NCI-H526 (cell line): Measurements from ENCODE around the gene UBB.

Experiments
- DNase-seq, 2 experiments: peaks; one replicate each; lab custom pipeline; 2025; lab: John Stamatoyannopoulos, UW

The UBB gene

DNA sequence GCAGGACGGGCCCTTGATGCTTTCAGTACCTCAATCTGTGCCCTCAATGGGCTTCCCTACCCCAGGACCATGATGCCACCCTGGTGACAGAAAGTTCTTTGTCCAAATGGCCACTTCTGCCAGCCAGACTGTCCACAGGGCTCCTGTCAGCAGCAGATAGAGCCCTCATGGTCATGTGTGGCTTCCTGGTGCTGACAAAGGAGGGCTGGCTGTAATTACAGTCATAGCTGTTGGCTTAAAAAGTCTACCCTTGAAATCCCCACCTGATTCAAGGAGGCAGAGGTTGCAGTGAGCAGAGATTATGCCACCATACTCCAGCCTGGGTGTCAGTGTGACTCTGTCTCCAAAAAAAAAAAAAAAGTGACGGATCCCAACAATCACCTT lies 37.8 kb downstream of the UBB start:
- DNase-seq = no peak

DNA sequence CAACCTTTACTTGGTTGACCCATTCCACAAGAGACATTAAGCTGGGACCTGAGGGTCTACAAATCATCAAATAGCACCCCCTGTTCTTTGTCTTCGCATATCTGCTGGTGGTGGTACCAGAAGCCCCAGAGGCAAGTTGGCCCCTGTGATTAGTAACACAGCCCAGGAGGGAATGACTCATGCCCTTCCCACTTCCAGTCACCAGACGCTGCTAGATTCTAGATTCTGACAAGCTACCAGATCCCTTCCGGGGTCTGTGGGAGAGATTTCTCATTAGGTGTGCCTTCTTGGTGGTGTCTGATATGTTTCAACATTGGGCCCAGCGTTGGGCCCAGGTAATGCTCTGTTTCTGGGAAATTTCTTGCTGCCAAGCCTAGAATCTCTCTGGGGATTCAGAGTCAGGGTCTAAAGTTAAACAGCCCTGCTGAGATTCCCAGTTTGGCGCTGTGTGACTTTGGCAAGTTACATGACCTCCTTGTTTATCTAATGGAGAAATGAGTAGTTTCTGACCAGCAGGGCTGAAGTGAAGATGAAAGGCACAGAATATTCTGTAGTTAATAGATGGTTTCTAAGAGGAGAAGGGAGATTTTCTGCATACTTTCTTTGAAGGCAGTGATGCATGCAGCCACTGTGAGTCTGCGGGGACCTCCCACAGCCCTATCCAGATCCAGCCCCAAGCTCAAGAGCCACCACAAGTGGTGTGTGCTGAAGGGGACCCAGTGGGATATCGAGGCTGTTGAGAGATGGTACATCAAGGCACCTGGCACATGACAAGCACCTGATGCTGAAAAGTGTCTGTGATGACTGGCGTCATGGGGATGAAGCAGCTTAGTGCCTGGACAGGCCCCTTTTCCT lies 38.4 kb downstream of the UBB start:
- DNase-seq = no peak

DNA sequence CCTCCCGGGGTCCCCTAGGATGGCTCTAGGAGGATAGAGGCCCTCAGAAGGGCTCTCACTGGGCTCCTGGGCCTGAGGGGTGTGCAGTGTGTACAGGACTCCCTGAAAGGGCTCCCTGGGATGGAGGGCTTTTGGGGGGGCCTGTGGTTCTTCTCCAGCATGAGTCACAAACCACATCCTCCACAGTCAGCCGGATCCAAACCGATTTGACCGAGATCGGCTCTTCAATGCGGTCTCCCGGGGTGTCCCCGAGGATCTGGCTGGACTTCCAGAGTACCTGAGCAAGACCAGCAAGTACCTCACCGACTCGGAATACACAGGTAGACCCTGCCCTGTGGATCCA lies 39.0 kb downstream of the UBB start:
- DNase-seq = no peak

DNA sequence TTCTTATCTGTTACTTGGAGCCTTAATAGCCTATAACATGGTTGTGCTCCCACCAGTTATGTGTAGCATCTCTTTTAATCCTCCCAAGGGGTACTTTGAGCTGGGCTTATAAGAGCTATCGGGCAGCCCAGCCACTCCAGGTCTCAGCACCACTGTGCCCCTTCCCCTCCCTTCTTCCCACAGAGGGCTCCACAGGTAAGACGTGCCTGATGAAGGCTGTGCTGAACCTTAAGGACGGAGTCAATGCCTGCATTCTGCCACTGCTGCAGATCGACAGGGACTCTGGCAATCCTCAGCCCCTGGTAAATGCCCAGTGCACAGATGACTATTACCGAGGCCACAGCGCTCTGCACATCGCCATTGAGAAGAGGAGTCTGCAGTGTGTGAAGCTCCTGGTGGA lies 41.5 kb downstream of the UBB start:
- DNase-seq = no peak

DNA sequence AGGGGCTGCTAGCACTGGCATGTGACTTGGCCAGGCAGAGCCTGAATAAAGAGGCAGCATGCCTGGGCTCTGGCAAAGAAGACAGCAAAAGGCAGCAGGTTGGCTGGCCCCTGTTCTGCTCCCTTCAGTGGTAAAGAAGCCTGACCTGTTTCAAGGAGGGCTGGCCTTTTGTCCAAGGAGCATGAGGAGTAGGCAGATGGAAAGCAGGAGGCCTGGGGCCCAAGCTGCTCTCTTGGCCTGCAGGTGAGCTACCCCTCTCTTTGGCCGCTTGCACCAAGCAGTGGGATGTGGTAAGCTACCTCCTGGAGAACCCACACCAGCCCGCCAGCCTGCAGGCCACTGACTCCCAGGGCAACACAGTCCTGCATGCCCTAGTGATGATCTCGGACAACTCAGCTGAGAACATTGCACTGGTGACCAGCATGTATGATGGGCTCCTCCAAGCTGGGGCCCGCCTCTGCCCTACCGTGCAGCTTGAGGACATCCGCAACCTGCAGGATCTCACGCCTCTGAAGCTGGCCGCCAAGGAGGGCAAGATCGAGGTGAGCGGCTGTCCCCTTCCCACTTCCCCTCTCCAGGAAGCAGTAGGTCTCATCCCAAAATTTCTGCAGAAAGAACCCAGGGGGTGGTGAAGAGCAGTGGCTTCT lies 42.5 kb downstream of the UBB start:
- DNase-seq = no peak

DNA sequence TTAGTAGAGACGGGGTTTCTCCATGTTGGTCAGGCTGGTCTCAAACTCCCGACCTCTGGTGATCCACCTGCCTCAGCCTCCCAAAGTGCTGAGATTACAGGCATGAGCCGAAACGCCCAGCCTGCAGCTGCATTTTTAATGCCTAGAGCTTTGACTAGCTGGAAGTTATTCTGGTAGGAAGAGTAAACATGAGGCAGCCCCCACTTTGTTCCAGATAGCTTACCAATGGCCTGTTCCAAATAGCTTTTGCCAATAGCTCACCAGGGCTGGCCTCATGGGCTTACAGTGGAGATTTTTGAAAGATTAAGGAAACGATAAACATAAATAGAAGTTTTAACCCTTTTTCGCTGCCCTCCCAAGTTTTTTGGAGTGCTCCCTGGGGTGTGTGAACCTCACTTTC lies 44.3 kb downstream of the UBB start:
- DNase-seq = no peak

DNA sequence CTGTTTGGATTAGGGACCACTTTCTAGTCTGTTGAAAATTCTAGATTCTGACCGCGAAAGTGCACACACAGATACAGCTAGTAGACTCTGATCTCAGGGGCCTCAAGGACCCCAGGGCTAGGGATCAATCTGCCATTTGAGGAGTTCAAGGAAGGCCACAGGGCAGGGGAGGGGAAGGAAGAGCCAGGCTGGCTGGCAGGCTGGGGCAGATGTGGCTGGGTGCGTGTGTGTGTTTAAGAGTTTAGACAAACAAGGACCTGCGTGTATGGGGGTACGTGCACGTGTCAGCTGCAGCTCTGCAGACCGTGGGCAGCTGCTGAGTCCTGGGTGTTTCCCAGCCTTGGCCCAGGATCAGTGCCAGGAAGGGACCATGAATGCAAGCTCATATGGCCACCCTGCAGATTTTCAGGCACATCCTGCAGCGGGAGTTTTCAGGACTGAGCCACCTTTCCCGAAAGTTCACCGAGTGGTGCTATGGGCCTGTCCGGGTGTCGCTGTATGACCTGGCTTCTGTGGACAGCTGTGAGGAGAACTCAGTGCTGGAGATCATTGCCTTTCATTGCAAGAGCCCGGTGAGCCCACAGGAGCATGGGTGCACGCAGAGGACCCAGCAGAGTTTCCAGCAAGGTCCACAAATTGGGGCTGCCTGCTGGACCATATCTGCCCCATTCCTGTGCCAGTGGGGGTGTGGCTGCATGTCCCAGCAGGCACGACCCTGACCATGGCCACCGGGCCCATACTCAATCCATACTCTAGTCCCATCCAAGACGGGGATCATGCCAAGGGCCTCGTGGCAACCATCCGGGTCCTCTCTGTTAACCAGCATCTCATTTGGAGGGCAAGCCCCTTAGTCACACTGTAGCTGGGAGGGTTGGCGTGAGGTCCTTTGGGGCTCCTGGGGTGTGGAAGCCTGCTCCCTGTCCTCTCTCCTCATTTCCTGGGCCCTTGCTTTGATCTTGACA lies 45.1 kb downstream of the UBB start:
- no peak for DNase-seq

DNA sequence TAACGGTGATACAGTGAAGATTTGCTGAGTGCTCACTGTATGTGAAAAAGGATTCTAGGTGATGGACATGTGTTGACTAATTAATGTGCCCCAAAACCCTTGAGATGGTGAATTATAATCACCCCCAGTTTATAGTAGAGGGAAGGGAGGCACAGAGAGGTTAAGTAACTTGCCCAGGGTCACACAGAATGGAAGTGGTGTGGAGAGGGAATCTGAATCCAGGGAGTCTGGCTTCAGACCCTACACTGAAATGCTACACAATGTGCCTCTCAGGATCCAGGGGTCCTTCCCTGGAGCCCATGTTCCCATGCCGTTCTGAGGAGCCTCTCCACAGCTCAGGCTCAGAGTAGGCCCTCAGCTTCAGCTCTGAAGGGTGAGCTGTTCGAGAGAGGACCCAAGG lies 46.1 kb downstream of the UBB start:
- DNase-seq = no peak

DNA sequence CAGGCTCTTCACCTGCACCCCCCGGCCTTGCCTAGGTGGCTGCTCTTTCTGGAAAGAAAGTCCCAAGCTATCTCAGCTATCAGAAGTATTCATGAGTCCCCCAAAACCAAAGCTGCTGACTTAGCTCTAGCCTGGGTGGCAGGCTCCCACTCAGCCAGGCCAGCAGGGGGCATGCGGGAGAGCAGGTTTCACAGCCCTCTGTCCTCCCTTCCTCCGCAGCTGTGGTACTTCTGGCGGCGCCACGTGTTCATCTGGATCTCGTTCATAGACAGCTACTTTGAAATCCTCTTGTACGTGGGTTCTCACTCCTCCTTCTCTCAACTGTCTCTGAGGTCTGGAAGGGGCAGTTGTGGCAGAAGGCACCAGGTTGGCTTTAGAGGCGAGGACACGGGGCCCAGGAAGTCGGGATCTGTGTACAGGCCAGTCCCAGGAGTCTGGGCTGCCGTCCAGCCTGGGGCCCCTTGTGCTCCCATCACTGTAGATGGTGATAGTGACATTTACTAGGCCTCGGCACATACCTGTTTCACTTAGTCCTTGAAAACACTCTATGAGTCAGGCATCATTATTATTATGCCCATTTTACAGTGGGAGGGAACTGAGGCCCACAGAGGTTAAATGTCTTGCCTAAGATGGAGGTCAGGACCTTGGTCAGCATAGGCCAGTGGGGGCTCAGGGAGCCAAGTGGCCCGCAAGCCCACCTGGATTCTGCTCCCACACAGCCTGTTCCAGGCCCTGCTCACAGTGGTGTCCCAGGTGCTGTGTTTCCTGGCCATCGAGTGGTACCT lies 47.4 kb downstream of the UBB start:
- peak; percentile 24 to 67 for DNase-seq

DNA sequence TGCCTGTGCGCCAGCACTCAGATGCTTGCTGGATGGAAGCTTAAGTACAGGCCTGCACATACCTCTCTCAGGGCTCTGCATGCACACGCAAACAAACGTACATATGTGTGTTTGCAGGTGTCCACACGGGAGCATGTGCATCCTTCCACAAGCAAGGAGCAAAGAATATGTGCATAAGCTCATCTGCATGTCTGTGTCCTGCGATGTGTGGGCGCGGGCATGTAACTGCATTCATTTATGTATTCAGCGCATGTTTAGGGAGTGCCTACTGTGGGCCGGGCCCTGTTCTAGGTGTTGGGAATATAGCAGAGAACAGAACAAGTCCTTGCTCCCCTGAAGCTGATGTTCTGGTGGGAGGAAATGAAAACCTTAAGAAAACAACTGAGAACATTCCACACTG lies 48.2 kb downstream of the UBB start:
- DNase-seq = no peak

DNA sequence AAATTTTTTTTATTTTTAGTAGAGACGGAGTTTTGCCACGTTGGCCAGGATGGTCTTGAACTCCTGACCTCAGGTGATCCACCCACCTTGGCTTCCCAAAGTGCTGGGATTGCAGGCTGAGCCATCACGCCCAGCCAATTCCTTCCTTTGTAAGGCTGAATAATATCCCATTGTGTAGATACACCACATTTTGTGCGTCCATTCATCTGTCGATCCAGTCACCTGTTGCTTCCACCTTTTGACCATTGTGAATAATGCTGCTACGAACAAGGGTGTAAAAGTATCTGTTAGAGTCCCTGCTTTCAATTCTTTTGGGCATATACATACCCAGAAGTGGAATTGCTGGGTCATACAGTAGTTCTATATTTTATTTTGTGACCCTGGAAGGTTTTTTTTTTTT lies 49.8 kb downstream of the UBB start:
- no peak for DNase-seq

DNA sequence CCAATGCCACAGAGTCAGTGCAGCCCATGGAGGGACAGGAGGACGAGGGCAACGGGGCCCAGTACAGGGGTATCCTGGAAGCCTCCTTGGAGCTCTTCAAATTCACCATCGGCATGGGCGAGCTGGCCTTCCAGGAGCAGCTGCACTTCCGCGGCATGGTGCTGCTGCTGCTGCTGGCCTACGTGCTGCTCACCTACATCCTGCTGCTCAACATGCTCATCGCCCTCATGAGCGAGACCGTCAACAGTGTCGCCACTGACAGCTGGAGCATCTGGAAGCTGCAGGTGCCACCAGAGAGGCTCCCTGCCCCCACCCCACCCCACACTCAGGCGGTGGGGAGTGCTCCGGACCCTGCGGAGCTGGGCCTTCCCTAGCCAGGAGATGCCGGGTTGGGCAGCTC lies 51.1 kb downstream of the UBB start:
- no peak for DNase-seq
